H1 (cell line): ENCODE data around the gene SURF4. TPM values are rescaled to one million over a fixed set of nuclear protein-coding genes. Genes with fewer than 3 reads are reported as not detected.

Experiments used
- CHD2 ChIP-seq: IDR thresholded peaks from 2 replicates; pipeline ENCODE4 v1.6.1; 2012; ENCODE audit warnings: low read length, improper control_type of control experiment
- JUND ChIP-seq: IDR thresholded peaks from 2 replicates; pipeline ENCODE4 v1.6.1; 2011; ENCODE audit warnings: mild to moderate bottlenecking, improper control_type of control experiment, low read length
- PHF8 ChIP-seq: fragments of 200-600 bp; sonication (generic); conservative IDR thresholded peaks from 2 replicates; pipeline ENCODE4 v1.7.1; 2012; ENCODE audit warnings: low read depth, mild to moderate bottlenecking, inconsistent platforms, low read length, moderate library complexity
- POU5F1 ChIP-seq: IDR thresholded peaks from 2 replicates; pipeline ENCODE4 v1.6.1; 2011; ENCODE audit warnings: low read depth, mild to moderate bottlenecking, low read length, moderate library complexity
- SIRT6 ChIP-seq: IDR thresholded peaks from one replicate; pipeline ENCODE4 v1.7.1; 2012; ENCODE audit warnings: low read length, inconsistent platforms
- TAF7 ChIP-seq: optimal IDR thresholded peaks from 2 replicates; pipeline ENCODE3; 2011; ENCODE audit warnings: low read depth, mild to moderate bottlenecking, inconsistent platforms, low read length, moderate library complexity, borderline replicate concordance
- polyA plus RNA-seq, 7 experiments: library from polyadenylated mRNA; depleted of rRNA in 3 of 7; stranded (reverse) in 5 of 7; unstranded in 2 of 7; fragments of >200 nt in 5 of 7; fragments of 200-250 nt in 2 of 7; gene quantifications; 1 replicate in 5 of 7; 2 replicates in 1 of 7; 4 replicates in 1 of 7; pipeline versions ENCODE4 v1.2.1 to v1.2.3, GENCODE V29; 2011 to 2013; ENCODE audit warnings: missing spikeins in 2 of 7, mixed read lengths in 2 of 7
- total RNA-seq: library from RNA; stranded (reverse); fragmentation: NEBNext Ultra II Directional; extraction: Animal tissue kit (Norgen Biotek cat#: 25700); gene quantifications from 2 replicates; pipeline ENCODE4 v1.2.1, GENCODE V29; 2021
- TF ChIP-seq, protein P1 (sequence below): fragments of 300-600 bp; sonication (generic); IDR thresholded peaks from 2 replicates; pipeline ENCODE4 v1.7.1; 2012; ENCODE audit warnings: low read length, moderate library complexity, mild to moderate bottlenecking, inconsistent platforms; ENCODE audit not compliant: insufficient replicate concordance

The SURF4 gene
- total and polyA plus RNA-seq, 2 of the 8 experiments (the other 6 are each of a cell fraction or from before 2014, with no cell fraction given): 176 to 182 TPM

GRCh38 chr9:133397895-133398294 is 22.0 kb upstream of the SURF4 start (continued):
- TF ChIP-seq, protein P1, sequence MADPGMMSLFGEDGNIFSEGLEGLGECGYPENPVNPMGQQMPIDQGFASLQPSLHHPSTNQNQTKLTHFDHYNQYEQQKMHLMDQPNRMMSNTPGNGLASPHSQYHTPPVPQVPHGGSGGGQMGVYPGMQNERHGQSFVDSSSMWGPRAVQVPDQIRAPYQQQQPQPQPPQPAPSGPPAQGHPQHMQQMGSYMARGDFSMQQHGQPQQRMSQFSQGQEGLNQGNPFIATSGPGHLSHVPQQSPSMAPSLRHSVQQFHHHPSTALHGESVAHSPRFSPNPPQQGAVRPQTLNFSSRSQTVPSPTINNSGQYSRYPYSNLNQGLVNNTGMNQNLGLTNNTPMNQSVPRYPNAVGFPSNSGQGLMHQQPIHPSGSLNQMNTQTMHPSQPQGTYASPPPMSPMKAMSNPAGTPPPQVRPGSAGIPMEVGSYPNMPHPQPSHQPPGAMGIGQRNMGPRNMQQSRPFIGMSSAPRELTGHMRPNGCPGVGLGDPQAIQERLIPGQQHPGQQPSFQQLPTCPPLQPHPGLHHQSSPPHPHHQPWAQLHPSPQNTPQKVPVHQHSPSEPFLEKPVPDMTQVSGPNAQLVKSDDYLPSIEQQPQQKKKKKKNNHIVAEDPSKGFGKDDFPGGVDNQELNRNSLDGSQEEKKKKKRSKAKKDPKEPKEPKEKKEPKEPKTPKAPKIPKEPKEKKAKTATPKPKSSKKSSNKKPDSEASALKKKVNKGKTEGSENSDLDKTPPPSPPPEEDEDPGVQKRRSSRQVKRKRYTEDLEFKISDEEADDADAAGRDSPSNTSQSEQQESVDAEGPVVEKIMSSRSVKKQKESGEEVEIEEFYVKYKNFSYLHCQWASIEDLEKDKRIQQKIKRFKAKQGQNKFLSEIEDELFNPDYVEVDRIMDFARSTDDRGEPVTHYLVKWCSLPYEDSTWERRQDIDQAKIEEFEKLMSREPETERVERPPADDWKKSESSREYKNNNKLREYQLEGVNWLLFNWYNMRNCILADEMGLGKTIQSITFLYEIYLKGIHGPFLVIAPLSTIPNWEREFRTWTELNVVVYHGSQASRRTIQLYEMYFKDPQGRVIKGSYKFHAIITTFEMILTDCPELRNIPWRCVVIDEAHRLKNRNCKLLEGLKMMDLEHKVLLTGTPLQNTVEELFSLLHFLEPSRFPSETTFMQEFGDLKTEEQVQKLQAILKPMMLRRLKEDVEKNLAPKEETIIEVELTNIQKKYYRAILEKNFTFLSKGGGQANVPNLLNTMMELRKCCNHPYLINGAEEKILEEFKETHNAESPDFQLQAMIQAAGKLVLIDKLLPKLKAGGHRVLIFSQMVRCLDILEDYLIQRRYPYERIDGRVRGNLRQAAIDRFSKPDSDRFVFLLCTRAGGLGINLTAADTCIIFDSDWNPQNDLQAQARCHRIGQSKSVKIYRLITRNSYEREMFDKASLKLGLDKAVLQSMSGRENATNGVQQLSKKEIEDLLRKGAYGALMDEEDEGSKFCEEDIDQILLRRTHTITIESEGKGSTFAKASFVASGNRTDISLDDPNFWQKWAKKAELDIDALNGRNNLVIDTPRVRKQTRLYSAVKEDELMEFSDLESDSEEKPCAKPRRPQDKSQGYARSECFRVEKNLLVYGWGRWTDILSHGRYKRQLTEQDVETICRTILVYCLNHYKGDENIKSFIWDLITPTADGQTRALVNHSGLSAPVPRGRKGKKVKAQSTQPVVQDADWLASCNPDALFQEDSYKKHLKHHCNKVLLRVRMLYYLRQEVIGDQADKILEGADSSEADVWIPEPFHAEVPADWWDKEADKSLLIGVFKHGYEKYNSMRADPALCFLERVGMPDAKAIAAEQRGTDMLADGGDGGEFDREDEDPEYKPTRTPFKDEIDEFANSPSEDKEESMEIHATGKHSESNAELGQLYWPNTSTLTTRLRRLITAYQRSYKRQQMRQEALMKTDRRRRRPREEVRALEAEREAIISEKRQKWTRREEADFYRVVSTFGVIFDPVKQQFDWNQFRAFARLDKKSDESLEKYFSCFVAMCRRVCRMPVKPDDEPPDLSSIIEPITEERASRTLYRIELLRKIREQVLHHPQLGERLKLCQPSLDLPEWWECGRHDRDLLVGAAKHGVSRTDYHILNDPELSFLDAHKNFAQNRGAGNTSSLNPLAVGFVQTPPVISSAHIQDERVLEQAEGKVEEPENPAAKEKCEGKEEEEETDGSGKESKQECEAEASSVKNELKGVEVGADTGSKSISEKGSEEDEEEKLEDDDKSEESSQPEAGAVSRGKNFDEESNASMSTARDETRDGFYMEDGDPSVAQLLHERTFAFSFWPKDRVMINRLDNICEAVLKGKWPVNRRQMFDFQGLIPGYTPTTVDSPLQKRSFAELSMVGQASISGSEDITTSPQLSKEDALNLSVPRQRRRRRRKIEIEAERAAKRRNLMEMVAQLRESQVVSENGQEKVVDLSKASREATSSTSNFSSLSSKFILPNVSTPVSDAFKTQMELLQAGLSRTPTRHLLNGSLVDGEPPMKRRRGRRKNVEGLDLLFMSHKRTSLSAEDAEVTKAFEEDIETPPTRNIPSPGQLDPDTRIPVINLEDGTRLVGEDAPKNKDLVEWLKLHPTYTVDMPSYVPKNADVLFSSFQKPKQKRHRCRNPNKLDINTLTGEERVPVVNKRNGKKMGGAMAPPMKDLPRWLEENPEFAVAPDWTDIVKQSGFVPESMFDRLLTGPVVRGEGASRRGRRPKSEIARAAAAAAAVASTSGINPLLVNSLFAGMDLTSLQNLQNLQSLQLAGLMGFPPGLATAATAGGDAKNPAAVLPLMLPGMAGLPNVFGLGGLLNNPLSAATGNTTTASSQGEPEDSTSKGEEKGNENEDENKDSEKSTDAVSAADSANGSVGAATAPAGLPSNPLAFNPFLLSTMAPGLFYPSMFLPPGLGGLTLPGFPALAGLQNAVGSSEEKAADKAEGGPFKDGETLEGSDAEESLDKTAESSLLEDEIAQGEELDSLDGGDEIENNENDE: no peak
- TF ChIP-seq TAF7 (no peak), SIRT6 (no peak), PHF8 (no peak), CHD2 (no peak), POU5F1 (no peak), JUND (no peak)
